Cerebellar cortex (tissue), 1 donor: ENCODE measurements around the gene FBXW4.
A peak's percentile ranks its signal among the peaks of the same experiment; 100 is the strongest.

Experiments
- DNase-seq: peaks from one replicate; pipeline ENCODE4 v3.0.0-alpha.2; 2015; ENCODE audit warnings: low spot score

The FBXW4 gene, protein sequence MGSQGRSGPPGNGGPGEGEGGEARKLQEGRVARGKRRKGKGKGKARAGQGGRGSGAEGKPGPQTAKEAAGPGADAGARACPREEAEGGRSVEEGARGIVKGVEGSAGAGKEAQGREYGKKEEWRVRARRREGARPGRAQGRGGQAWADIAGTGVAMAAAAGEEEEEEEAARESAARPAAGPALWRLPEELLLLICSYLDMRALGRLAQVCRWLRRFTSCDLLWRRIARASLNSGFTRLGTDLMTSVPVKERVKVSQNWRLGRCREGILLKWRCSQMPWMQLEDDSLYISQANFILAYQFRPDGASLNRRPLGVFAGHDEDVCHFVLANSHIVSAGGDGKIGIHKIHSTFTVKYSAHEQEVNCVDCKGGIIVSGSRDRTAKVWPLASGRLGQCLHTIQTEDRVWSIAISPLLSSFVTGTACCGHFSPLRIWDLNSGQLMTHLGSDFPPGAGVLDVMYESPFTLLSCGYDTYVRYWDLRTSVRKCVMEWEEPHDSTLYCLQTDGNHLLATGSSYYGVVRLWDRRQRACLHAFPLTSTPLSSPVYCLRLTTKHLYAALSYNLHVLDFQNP

GRCh38 chr10:101694674-101695403 is at the start of gene FBXW4:
Gene FBXW4 (minus strand): TSS chr10:101695170. CDS start chr10:101695105, 65 bp downstream.
- DNase-seq: peak; percentile 43

DNA sequence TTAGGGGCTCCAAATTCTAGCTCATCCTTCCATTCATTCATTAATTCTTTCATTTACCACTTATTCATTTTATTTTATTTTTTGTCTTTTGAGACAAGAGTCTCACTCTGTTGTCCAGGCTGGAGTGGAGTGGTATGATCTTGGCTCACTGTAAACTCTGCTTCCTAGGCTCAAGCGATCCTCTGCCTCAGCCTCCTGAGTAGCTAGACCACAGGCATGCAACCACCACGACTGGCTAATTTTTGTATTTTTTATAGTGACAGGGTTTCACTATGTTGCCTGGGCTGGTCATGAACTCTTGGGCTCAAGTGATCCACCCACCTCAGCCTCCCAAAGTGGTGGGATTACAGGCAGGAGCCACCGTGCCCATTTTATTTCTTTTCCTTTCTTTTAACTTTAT is 49.3 kb upstream of the FBXW4 start:
- no peak for DNase-seq

- DNase-seq: no peak
These were observed 47.0 kb upstream of the FBXW4 start for GRCh38 chr10:101741938-101742337.

DNA sequence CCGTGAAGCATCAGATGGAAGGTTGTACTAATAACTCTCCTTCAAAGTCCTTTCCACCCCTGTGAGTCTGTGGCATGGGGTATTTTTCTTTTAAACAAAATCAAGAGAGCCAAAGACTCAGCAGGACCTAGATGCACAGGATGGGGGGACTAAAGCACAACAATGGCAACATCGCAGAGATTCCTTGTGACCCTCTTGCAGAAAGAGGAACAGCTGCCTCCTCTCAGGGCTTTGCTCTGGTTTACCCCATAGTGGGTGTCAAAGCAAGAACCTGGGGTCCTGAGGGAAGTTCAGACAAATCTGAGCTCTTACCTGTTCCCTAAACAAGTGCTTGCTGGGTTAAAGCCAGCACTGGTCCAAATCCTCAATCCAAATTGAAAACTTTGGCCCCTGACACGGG is 41.7 kb upstream of the FBXW4 start:
- DNase-seq: no peak

DNA sequence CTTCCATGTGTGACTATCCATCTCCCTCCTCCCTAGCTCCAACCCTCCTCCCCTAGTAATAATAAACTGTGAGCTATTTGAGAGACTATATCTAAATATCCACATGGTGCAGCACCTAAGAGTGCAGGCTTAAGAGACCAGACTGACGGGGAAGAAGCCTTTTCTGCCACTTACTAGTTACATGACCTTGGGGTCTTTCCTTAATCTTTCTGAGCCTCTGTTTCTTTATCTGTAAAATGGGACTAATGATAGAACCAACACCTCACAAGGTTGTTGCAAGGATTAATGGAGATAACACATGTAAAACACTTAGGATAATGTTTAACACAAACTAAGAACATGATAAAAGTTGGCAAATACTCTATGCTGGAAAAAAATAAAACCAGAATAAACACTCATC is 37.1 kb upstream of the FBXW4 start:
- DNase-seq: no peak

GRCh38 chr10:101726115-101726387 is 31.1 kb upstream of the FBXW4 start:
- DNase-seq: no peak

DNA sequence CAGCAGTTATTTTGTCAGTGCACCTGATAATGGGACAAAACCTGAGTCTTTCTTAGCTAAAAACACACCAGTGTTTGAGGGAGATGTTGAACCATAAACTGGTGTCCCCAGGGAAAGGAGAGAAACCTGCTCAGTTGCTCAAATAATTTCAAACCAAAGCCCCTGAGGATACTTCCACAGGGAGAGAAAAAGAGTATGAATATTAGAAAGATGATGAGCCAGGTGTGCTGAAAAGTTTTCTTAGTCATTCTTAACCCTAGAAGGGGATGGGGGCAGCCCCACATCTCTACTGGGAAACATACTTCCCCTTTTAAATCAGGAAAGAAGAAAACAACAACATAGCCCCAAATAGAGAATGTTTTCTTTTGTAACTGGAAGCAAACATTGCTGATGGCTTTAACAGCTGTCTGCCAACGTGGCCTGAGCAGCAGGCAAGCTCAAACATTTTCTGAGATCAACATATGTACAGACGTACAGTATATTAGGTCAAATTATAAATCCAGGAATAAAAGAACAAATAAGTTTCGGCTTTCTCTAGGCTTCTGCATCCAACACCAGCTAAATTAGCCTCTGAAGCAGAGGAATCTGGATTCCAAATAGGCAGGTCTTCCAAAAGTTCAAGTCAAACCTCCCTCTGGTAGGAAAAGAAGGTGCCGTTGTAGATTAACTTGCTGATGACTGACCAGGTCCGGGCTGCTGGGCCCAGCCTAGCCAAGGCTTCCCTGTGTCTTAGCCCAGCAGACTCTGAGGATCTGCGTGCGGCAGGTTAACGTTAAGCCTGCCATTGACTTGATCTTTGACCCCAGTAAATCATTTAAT is 30.5 kb upstream of the FBXW4 start:
- DNase-seq: no peak

GRCh38 chr10:101724446-101724845 is 29.5 kb upstream of the FBXW4 start:
- no peak for DNase-seq

DNA sequence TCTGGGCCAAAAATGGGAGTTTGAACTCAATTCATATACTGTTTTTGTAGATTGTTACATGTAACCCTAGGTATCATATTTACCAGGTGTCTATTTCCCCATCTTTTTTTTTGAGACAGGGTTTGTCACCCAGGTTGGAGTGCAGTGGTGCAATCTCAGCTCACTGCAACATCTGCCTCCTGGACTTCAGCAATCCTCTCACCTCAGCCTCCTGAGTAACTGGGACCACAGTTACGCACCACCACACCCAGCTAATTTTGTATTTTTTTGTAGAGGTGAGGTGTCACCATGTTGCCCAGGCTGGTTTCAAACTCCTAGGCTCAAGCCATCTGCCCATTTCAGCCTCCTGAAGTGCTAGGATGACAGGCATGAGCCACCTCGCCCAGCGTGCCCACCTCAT is 28.2 kb upstream of the FBXW4 start:
- no peak for DNase-seq

GRCh38 chr10:101721806-101722205 is 26.8 kb upstream of the FBXW4 start:
- DNase-seq: no peak

DNA sequence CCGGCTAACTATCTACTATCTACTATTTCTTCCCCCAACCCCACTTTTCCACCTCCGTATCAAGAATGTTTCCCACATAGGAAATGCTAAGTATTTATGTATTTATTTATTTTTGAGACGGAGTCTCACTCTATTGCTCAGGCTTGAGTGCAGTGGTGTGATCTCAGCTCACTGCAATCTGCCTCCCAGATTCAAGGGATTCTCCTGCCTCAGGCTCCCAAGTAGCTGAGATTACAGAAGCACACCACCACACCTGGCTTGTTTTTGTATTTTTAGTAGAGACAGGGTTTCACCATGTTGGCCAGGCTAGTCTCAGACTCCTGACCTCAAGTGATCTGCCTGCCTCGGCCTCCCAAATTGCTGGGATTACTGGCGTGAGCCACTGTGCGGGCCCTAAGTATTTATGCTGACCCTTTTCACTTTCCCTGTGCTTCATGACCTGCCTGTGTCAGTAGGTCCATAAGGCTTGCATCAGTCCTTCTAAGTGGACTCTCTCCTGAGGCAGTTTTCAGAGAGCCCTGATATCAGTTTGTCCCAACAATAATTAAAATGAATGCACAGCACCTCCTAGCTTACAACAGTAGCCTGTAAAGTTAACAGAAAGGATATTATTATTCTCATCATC is 25.7 kb upstream of the FBXW4 start:
- DNase-seq: no peak

DNA sequence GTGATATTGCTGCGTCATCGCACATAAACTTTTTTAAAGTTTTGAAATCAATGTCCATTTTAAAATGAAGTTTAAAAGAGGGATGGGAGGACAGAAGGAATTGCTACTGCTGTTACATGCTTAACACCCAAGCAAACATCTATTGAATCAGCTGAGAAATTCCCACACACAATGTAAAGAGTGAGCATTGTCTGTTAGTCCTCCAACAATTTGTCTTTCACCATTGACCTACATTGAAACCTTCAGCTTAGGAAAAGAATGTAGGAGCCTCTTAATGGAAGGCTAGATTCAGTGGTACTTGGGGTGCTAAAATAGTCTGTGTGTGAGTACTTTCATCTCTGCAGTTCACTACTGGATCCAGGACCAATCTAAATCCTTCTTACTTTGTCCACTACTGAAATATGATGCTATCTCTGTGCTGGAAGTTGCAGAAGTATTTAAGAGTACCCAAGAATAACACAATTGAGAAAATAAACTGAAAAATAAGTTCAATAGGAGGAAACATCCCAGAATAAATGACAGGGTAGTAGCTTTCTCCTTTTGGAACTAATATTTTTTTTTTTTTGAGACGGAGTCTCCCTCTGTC is 23.8 kb upstream of the FBXW4 start:
- no peak for DNase-seq

DNA sequence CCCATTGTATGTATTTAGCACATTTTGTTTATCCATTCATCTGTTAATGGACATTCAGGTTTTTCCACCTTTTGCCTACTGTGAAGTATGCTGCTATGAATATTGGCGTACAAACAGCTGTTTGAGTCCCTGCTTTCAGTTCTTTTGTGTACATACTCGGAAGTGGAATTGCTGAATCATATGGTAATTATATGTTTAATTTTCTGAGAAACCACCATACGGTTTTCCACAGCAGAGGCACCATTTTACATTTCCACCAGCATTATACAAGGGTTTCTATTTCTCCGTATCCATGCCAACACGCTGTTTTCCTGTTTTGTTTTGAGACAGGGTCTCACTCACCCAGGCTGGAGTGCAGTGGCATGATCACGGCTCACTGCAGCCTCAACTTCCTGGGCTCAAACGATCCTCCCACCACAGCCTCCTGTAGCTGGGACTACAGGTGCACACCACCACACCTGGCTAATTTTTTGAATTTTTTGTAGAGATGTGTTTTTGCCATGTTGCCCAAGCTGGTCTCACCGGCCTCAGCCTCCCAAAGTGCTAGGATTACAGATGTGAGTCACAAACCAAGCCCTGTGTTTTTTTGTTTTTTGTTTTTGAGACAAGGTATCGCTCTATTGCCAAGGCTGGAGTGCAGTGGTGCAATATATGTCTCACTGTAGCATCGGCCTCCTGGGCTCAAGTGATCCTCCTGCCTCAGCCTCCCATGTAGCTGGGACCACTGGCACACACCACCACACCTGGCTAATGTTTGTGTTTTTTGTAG is 22.1 kb upstream of the FBXW4 start:
- no peak for DNase-seq

GRCh38 chr10:101712997-101713396 is 18.0 kb upstream of the FBXW4 start:
- no peak for DNase-seq

DNA sequence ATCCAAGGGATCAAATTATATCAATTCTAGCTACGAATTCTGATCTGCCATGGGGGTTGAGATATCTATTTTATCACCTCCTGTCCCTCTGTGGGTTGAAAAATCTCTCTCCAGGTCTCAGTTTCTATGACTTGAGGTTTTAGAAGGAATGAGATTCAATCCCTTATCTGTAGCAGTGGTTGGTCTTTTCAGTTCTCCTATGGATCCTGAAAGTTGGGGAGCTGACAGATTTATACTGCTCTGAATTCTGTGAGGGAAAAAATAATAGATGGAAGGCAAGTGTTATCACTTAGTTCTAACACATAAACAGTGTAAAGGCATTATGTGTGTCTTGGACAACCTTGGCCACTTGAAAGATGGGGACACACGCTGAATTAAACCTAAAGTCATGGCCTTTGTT is 15.8 kb upstream of the FBXW4 start:
- DNase-seq: no peak

GRCh38 chr10:101710059-101710695 is 15.2 kb upstream of the FBXW4 start:
- DNase-seq: no peak

- DNase-seq: no peak
These were observed 14.5 kb upstream of the FBXW4 start for GRCh38 chr10:101709359-101710058.

GRCh38 chr10:101708870-101709269 is 13.9 kb upstream of the FBXW4 start:
- DNase-seq: no peak

DNA sequence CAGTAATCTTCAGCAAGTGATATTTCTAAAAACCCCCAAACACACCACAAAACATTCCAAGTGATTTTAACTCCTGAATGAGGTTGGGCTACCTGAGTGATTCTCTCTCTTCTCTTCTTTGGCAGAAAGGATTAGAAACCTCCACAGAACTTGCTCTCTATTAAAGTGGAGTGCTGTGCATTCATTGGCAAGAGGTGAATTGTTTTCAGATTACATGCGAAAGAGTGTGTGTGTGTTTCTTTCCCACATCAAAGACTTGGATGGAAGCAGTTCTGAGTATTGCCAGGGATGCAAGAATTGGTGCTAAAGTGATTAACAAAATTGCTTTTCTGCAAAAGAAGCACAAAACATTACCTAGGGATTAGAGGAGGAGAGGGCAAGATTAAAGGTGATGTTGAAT is 13.1 kb upstream of the FBXW4 start:
- DNase-seq: no peak

- no peak for DNase-seq
These were observed 9.4 kb upstream of the FBXW4 start for GRCh38 chr10:101704331-101704730.
